ENCODE data around the gene ATP4A.

DNA sequence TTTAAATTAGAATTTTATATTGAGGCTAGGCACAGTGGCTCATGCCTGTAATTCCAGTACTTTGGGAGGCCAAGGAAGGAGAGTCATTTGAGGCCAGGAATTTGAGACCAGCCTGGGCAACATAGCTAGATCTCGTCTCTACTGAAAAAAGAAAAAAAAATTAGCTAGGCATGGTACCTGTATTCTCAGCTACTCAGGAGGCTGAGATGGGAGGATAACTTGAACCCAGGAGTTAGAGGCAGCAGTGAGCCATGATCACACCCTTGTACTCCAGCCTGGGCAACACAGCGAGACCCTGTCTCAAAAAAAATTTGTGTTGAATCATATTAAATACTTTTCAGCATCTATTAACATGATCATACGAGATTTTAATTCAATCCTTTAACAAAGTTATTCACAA, 27.4 kb upstream of the ATP4A start:
- TF ChIP-seq, protein P1, sequence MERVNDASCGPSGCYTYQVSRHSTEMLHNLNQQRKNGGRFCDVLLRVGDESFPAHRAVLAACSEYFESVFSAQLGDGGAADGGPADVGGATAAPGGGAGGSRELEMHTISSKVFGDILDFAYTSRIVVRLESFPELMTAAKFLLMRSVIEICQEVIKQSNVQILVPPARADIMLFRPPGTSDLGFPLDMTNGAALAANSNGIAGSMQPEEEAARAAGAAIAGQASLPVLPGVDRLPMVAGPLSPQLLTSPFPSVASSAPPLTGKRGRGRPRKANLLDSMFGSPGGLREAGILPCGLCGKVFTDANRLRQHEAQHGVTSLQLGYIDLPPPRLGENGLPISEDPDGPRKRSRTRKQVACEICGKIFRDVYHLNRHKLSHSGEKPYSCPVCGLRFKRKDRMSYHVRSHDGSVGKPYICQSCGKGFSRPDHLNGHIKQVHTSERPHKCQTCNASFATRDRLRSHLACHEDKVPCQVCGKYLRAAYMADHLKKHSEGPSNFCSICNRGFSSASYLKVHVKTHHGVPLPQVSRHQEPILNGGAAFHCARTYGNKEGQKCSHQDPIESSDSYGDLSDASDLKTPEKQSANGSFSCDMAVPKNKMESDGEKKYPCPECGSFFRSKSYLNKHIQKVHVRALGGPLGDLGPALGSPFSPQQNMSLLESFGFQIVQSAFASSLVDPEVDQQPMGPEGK (CRISPR knock-in tag; IDR thresholded peaks at IDR 0.05; ENCODE audit: borderline replicate concordance): no peak
- TF ChIP-seq, protein P2, sequence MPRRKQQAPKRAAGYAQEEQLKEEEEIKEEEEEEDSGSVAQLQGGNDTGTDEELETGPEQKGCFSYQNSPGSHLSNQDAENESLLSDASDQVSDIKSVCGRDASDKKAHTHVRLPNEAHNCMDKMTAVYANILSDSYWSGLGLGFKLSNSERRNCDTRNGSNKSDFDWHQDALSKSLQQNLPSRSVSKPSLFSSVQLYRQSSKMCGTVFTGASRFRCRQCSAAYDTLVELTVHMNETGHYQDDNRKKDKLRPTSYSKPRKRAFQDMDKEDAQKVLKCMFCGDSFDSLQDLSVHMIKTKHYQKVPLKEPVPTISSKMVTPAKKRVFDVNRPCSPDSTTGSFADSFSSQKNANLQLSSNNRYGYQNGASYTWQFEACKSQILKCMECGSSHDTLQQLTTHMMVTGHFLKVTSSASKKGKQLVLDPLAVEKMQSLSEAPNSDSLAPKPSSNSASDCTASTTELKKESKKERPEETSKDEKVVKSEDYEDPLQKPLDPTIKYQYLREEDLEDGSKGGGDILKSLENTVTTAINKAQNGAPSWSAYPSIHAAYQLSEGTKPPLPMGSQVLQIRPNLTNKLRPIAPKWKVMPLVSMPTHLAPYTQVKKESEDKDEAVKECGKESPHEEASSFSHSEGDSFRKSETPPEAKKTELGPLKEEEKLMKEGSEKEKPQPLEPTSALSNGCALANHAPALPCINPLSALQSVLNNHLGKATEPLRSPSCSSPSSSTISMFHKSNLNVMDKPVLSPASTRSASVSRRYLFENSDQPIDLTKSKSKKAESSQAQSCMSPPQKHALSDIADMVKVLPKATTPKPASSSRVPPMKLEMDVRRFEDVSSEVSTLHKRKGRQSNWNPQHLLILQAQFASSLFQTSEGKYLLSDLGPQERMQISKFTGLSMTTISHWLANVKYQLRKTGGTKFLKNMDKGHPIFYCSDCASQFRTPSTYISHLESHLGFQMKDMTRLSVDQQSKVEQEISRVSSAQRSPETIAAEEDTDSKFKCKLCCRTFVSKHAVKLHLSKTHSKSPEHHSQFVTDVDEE (CRISPR knock-in tag; IDR thresholded peaks at IDR 0.05): no peak
- TF ChIP-seq ZNF565 (CRISPR knock-in tag; conservative IDR thresholded peaks at IDR 0.05; ENCODE audit: low read depth) (no peak), ARNTL (CRISPR knock-in tag; IDR thresholded peaks at IDR 0.05; ENCODE audit: borderline replicate concordance, low read depth) (no peak), ZFP3 (CRISPR knock-in tag; IDR thresholded peaks at IDR 0.05) (no peak), GLIS3 (CRISPR knock-in tag; IDR thresholded peaks at IDR 0.05) (no peak), RARB (CRISPR knock-in tag; IDR thresholded peaks at IDR 0.05) (no peak), ZFP30 (CRISPR knock-in tag; IDR thresholded peaks at IDR 0.05) (no peak), ISL1 (CRISPR knock-in tag; IDR thresholded peaks at IDR 0.05) (no peak), BACH2 (CRISPR knock-in tag; IDR thresholded peaks at IDR 0.05; ENCODE audit: borderline replicate concordance) (no peak), PPARA (CRISPR knock-in tag; IDR thresholded peaks at IDR 0.05; ENCODE audit: borderline replicate concordance) (no peak)
- TF ChIP-seq, protein P3, sequence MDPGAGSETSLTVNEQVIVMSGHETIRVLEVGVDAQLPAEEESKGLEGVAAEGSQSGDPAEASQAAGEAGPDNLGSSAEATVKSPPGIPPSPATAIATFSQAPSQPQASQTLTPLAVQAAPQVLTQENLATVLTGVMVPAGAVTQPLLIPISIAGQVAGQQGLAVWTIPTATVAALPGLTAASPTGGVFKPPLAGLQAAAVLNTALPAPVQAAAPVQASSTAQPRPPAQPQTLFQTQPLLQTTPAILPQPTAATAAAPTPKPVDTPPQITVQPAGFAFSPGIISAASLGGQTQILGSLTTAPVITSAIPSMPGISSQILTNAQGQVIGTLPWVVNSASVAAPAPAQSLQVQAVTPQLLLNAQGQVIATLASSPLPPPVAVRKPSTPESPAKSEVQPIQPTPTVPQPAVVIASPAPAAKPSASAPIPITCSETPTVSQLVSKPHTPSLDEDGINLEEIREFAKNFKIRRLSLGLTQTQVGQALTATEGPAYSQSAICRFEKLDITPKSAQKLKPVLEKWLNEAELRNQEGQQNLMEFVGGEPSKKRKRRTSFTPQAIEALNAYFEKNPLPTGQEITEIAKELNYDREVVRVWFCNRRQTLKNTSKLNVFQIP (CRISPR knock-in tag; IDR thresholded peaks at IDR 0.05; ENCODE audit: borderline replicate concordance, low read depth): no peak

All from SK-N-SH treated with all-trans-retinoic acid at 6 μM for 48 hours (cell line).